HepG2 (cell line): ENCODE data around the gene PARN. TPM values are rescaled to one million over a fixed set of nuclear protein-coding genes. Genes with fewer than 3 reads are reported as not detected.
A peak's percentile ranks its signal among the peaks of the same experiment; 100 is the strongest.

Experiments used
- ATF7 ChIP-seq, 2 experiments: fragments of 450-650 bp in 1 of 2; sonication (generic) in 1 of 2; formaldehyde crosslinking in 1 of 2; IDR thresholded peaks; 2 replicates each; pipeline versions ENCODE4 v1.4.0 to v1.6.1; 2016 to 2020; ENCODE audit warnings: antibody characterized with exemption in 1 of 2, mild to moderate bottlenecking in 1 of 2, missing genetic modification reagents in 1 of 2
- HNF1A ChIP-seq, 2 experiments: sonication (generic) in 1 of 2; formaldehyde crosslinking in 1 of 2; IDR thresholded peaks; 2 replicates each; pipeline versions ENCODE4 v1.4.0 to v1.6.1; 2016 to 2020; ENCODE audit warnings: borderline replicate concordance in 1 of 2, low read depth in 1 of 2, mild to moderate bottlenecking in 1 of 2, missing genetic modification reagents in 1 of 2
- KMT2A ChIP-seq: sonication (generic); formaldehyde crosslinking; IDR thresholded peaks from 2 replicates; pipeline ENCODE4 v1.4.0; 2020; ENCODE audit warnings: missing genetic modification reagents
- RAD21 ChIP-seq: fragments of 450-650 bp; formaldehyde crosslinking; IDR thresholded peaks from 2 replicates; pipeline ENCODE4 v1.5.0; 2020; ENCODE audit warnings: mild to moderate bottlenecking
- REST ChIP-seq, 2 experiments: IDR thresholded peaks; 2 replicates each; pipeline ENCODE4 v1.6.1; 2011 to 2012; ENCODE audit warnings: low read length in 2 of 2, borderline replicate concordance in 1 of 2, low read depth in 1 of 2, mild to moderate bottlenecking in 1 of 2, moderate library complexity in 1 of 2
- SATB2 ChIP-seq: sonication (generic); formaldehyde crosslinking; IDR thresholded peaks from 2 replicates; pipeline ENCODE4 v1.5.0; 2020; ENCODE audit warnings: missing genetic modification reagents
- SP140L ChIP-seq: sonication (generic); formaldehyde crosslinking; IDR thresholded peaks from 2 replicates; pipeline ENCODE4 v1.4.0; 2020; ENCODE audit warnings: missing genetic modification reagents, borderline replicate concordance
- SPEN ChIP-seq: sonication (generic); formaldehyde crosslinking; IDR thresholded peaks from 2 replicates; pipeline ENCODE4 v1.5.1; 2020; ENCODE audit warnings: low read depth, mild to moderate bottlenecking, missing genetic modification reagents
- ZHX2 ChIP-seq, 2 experiments: sonication (generic) in 1 of 2; formaldehyde crosslinking in 1 of 2; IDR thresholded peaks; 2 replicates each; pipeline versions ENCODE4 v1.6.1 to v1.9.0; 2014 to 2022; ENCODE audit warnings: antibody characterized with exemption in 1 of 2, borderline replicate concordance in 1 of 2, inconsistent platforms in 1 of 2, low read depth in 1 of 2, missing genetic modification reagents in 1 of 2
- ZNF761 ChIP-seq: sonication (generic); formaldehyde crosslinking; conservative IDR thresholded peaks from 2 replicates; pipeline ENCODE4 v1.4.0; 2020; ENCODE audit warnings: mild to moderate bottlenecking, missing genetic modification reagents
- ZSCAN5A ChIP-seq: sonication (generic); formaldehyde crosslinking; IDR thresholded peaks from 2 replicates; pipeline ENCODE4 v1.8.0; 2022; ENCODE audit warnings: mild to moderate bottlenecking, missing genetic modification reagents, borderline replicate concordance
- polyA plus RNA-seq, 8 experiments: library from polyadenylated mRNA; depleted of rRNA in 3 of 8; stranded (reverse) in 7 of 8; unstranded in 1 of 8; fragments of >200 nt; fragmentation: Illumina TruSeq in 4 of 8; extraction: Trizol in 4 of 8; gene quantifications; 2 replicates each; pipeline versions ENCODE4 v1.2.1 to v1.2.3, GENCODE V29; 2011 to 2016; ENCODE audit warnings: low read depth in 4 of 8, missing spikeins in 1 of 8, mixed read lengths in 1 of 8; ENCODE audit not compliant: insufficient read depth in 1 of 8
- total RNA-seq, 5 experiments: library from RNA; depleted of rRNA; stranded (reverse); fragments of >200 nt; fragmentation: Illumina TruSeq; extraction: Trizol; gene quantifications; 2 replicates each; pipeline ENCODE4 v1.2.3, GENCODE V29; 2016; ENCODE audit warnings: low read depth in 1 of 5

The PARN gene
- total and polyA plus RNA-seq, 2 of the 13 experiments (the other 11 are each of a cell fraction or from before 2014, with no cell fraction given), result 13.3 to 47.6 TPM

GRCh38 chr16:14545346-14545884 is 84.6 kb downstream of the PARN start (continued):
- TF ChIP-seq HNF1A (IDR thresholded peaks at IDR 0.05; ENCODE audit: low read depth), result peak; percentile 74
- peak; percentile 90 for TF ChIP-seq HNF1A (CRISPR knock-in tag; IDR thresholded peaks at IDR 0.05; ENCODE audit: borderline replicate concordance)
- TF ChIP-seq ATF7 (IDR thresholded peaks at IDR 0.05), result no peak
- peak; percentile 28; the same call in 1 of the 2 replicates for TF ChIP-seq ATF7 (CRISPR knock-in tag; IDR thresholded peaks at IDR 0.05)
- TF ChIP-seq RAD21 (CRISPR knock-in tag), result peak; percentile 59; the same call in 1 of the 2 replicates
- no peak for TF ChIP-seq ZSCAN5A (CRISPR knock-in tag)
- TF ChIP-seq ZHX2 (IDR thresholded peaks at IDR 0.05; ENCODE audit: low read depth), result peak; percentile 65; the same call in 1 of the 2 replicates
- TF ChIP-seq ZHX2 (CRISPR knock-in tag; IDR thresholded peaks at IDR 0.05; ENCODE audit: borderline replicate concordance), result peak; percentile 14; the same call in 1 of the 2 replicates
- TF ChIP-seq SP140L, result peak; percentile 98; the same call in 1 of the 2 replicates
- peak; percentile 92 for TF ChIP-seq KMT2A
- TF ChIP-seq ZNF761, result peak; percentile 80; the same call in 1 of the 2 replicates
- peak in 1 of 2 experiments; percentile 64; a peak in 1 of 4 replicates for TF ChIP-seq REST (IDR thresholded peaks at IDR 0.05; ENCODE audit: borderline replicate concordance in 1 of 2, low read depth in 1 of 2, low read length in 2 of 2)
- peak; percentile 67; the same call in 1 of the 2 replicates for TF ChIP-seq SATB2 (CRISPR knock-in tag)
- TF ChIP-seq SPEN (CRISPR knock-in tag), result peak; percentile 57; the same call in 1 of the 2 replicates
